Spleen (tissue), 7 donors: ENCODE results near the gene HLCS.

Source experiments
- POLR2A ChIP-seq, 3 donors: fragments of 450-650 bp; IDR thresholded peaks; one replicate each; pipeline ENCODE4 v1.5.1; 2017; ENCODE audit warnings: antibody characterized with exemption in 3 of 3, mild to moderate bottlenecking in 1 of 3
- POLR2AphosphoS5 ChIP-seq, 3 donors: sonication (generic); formaldehyde crosslinking; IDR thresholded peaks; one replicate each; pipeline ENCODE4 v1.5.1; 2017; ENCODE audit warnings: antibody characterized with exemption in 3 of 3
- TF ChIP-seq, protein P1 (sequence below), 11 experiments: fragments of 200-600 bp in 7 of 11; fragments of 450-650 bp in 4 of 11; sonication (generic) in 4 of 11; IDR thresholded peaks in 8 of 11; conservative IDR thresholded peaks in 3 of 11; 1 replicate in 7 of 11; 2 replicates in 4 of 11; pipeline versions ENCODE4 v1.4.0 to v1.8.0; 2016 to 2021; ENCODE audit warnings: antibody characterized with exemption in 11 of 11, inconsistent platforms in 4 of 11, mild to moderate bottlenecking in 1 of 11
- donor health status: DM: no; HTN: no; CAD: no; lungs with moderate emphysema.
- donor health status: DM: no; HTN: no; CAD: no.
- donor health status: DM: no; HTN: no; CAD: no.

DNA sequence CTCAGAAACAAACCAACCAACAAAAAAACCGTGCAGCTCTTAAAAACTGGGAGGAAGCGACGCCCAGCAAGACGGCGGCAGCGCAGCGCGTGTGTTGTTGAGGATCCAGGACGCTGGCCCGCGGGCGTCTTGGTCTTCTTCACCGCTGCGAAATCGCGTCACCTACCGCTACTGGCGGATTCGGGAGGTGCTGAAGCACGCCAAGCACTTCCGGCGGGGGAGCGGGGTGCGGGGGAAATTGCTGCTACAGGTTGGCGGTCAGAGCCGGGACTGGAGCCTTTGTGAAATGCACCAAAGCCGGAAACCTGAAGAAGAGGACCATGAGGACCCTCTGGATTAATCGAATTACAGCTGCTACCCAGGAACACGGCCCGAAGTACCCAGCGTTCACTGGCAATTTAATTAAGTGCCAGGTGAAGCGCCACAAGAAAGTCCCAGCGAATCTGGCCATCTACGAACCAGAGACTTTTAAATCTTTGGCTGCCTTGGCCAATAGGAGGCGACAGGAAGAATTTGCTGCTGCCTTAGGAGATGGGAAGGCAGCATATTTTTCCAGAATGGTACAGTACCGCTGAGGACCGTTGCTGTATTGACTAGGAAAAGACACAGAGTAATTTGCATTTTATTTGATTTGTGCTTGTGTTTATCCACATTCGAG, 28.2 kb upstream of the HLCS start:
- TF ChIP-seq, protein P1, sequence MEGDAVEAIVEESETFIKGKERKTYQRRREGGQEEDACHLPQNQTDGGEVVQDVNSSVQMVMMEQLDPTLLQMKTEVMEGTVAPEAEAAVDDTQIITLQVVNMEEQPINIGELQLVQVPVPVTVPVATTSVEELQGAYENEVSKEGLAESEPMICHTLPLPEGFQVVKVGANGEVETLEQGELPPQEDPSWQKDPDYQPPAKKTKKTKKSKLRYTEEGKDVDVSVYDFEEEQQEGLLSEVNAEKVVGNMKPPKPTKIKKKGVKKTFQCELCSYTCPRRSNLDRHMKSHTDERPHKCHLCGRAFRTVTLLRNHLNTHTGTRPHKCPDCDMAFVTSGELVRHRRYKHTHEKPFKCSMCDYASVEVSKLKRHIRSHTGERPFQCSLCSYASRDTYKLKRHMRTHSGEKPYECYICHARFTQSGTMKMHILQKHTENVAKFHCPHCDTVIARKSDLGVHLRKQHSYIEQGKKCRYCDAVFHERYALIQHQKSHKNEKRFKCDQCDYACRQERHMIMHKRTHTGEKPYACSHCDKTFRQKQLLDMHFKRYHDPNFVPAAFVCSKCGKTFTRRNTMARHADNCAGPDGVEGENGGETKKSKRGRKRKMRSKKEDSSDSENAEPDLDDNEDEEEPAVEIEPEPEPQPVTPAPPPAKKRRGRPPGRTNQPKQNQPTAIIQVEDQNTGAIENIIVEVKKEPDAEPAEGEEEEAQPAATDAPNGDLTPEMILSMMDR (IDR thresholded peaks at IDR 0.05 in 8 of 11, conservative IDR thresholded peaks at IDR 0.05 in 3 of 11): no peak
- TF ChIP-seq POLR2A (IDR thresholded peaks at IDR 0.05): no peak
- TF ChIP-seq POLR2AphosphoS5 (IDR thresholded peaks at IDR 0.05): no peak
